ENCODE results near the gene AIF1. TPM values are rescaled to one million over a fixed set of nuclear protein-coding genes. Genes with fewer than 3 reads are reported as not detected.

Gene AIF1
- polyA plus RNA-seq, 4 donors: 61.0 to 92.7 (median 73.5) TPM

DNA sequence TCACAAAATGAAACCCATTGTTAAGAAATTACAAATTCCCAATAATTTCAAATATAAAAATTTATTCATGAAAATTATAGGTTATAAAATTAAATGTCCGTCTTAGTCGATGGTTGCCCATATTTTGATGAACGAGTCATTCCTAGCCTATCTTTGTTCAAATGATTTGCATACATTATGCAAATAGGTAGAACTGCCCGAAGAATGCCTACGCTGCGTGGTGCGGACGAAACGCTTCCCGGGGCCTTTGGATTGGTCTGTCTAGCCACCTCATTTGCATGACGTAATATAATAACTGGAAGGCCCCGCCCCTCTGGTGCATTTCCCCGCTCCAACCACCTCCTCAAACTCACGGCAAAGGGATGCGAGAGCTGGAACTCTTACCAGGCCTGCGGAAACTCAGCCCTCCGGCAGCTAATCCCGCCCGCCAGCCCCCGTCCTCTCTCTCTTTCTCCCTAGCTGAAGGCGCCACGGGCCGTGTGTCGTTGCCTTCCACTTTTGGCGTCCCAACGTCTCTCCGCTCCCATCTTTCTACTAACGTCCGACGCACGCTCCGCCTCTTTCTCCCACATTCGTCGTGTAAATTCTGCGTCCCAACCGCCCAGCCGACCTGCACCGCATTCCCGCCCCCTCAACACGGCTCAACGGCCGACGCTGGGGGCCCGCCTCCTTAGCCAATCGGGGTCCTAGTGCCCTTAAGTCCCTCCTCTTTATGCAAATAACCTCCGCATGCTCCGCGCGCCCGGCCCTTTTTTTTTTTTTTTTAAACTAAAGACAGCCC is 5.0 kb downstream of the AIF1 start:
- DNase-seq (ENCODE audit: low read depth in 4 of 4, low spot score in 2 of 4): peak; percentile 96 to 99 (median 98)

GRCh38 chr6:31620586-31621319 is 5.7 kb downstream of the AIF1 start, which contains the start of gene PRRC2A:
Gene PRRC2A (plus strand): TSS chr6:31620715. CDS start chr6:31622790, 2,075 bp downstream.
- DNase-seq (ENCODE audit: low read depth in 4 of 4, low spot score in 2 of 4): peak; percentile 36 to 95 (median 58)

GRCh38 chr6:31621320-31621939 is 6.4 kb downstream of the AIF1 start:
- peak in 2 of 4 donors; percentile 16 to 29 for DNase-seq (ENCODE audit: low read depth in 4 of 4, low spot score in 2 of 4)

- DNase-seq (ENCODE audit: low read depth in 4 of 4, low spot score in 2 of 4): peak in 1 of 4 donors; percentile 14
These were observed 7.0 kb downstream of the AIF1 start for GRCh38 chr6:31621991-31622390.

GRCh38 chr6:31622684-31623091 is 7.7 kb downstream of the AIF1 start:
- no peak for DNase-seq (ENCODE audit: low read depth in 4 of 4, low spot score in 2 of 4)

DNA sequence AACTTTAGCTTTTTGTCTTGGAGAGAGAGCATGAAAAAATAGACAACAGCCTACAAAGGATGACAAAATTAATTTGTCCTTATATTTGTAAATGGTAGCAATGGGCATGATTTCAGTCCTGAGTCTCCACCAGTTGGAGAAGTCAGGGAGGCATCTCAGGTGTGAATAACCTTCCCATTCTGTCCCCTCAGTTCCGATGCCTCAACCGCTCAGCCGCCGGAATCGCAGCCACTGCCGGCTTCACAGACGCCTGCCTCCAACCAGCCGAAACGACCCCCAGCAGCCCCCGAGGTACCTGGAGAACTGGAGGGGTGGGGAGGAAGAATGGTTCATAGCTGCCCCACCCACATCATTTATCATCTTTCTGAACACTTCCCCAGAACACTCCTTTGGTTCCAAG is 9.0 kb downstream of the AIF1 start:
- DNase-seq (ENCODE audit: low read depth in 4 of 4, low spot score in 2 of 4): no peak

- DNase-seq (ENCODE audit: low read depth in 4 of 4, low spot score in 2 of 4): no peak
These were observed 11.9 kb downstream of the AIF1 start for GRCh38 chr6:31626952-31627351.

GRCh38 chr6:31627690-31628287 is 12.8 kb downstream of the AIF1 start:
- DNase-seq (ENCODE audit: low read depth in 4 of 4, low spot score in 2 of 4): no peak

GRCh38 chr6:31629014-31629413 is 14.0 kb downstream of the AIF1 start:
- DNase-seq (ENCODE audit: low read depth in 4 of 4, low spot score in 2 of 4): no peak

GRCh38 chr6:31630177-31630934 is 15.3 kb downstream of the AIF1 start:
- DNase-seq (ENCODE audit: low read depth in 4 of 4, low spot score in 2 of 4): no peak

DNA sequence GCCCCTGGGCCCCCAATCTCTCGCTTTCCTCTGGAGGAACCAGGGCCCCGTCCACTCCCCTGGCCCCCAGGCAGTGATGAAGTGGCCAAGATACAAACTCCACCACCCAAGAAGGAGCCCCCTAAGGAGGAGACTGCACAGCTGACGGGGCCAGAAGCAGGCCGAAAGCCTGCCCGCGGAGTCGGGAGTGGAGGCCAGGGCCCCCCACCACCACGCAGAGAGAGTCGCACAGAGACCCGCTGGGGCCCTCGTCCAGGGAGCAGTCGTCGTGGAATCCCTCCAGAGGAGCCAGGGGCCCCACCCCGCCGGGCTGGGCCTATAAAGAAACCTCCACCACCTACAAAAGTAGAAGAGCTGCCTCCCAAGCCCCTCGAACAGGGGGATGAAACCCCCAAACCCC is 16.2 kb downstream of the AIF1 start:
- DNase-seq (ENCODE audit: low read depth in 4 of 4, low spot score in 2 of 4): no peak

GRCh38 chr6:31631681-31632278 is 16.7 kb downstream of the AIF1 start:
- DNase-seq (ENCODE audit: low read depth in 4 of 4, low spot score in 2 of 4): no peak

DNA sequence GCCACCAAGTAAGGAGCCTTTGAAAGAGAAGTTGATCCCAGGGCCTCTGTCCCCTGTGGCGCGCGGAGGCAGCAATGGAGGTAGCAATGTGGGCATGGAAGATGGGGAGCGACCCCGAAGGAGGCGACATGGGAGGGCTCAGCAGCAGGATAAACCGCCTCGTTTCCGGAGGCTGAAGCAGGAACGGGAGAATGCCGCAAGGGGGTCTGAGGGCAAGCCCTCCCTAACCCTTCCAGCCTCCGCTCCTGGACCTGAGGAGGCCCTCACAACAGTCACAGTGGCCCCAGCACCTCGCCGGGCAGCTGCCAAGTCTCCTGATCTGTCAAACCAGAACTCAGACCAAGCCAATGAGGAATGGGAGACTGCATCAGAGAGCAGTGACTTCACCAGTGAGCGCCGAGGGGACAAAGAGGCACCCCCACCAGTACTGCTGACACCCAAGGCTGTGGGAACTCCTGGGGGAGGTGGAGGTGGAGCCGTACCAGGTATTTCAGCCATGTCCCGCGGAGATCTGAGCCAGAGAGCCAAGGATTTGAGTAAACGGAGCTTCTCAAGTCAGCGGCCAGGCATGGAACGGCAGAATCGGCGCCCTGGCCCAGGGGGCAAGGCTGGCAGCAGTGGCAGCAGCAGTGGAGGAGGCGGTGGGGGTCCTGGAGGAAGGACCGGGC is 17.4 kb downstream of the AIF1 start:
- no peak for DNase-seq (ENCODE audit: low read depth in 4 of 4, low spot score in 2 of 4)

- no peak for DNase-seq (ENCODE audit: low read depth in 4 of 4, low spot score in 2 of 4)
These were observed 18.4 kb downstream of the AIF1 start for GRCh38 chr6:31633447-31633846.

DNA sequence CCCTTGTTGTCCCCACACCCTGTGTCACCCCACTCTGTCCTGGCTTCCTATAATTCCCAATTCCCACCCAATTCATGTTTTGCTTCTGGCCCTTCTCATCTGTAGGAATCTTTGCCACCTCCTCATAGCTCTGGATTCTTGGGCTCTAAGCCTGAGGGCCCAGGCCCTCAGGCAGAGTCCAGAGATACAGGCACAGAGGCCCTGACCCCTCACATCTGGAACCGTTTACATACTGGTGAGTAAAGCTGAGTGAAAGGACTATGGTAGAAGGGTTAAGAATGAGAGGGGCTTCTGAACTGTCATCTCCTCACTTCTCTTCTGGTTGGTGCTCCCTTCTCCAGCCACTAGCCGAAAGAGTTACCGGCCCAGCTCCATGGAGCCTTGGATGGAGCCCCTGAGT is 19.1 kb downstream of the AIF1 start:
- DNase-seq (ENCODE audit: low read depth in 4 of 4, low spot score in 2 of 4): no peak

DNA sequence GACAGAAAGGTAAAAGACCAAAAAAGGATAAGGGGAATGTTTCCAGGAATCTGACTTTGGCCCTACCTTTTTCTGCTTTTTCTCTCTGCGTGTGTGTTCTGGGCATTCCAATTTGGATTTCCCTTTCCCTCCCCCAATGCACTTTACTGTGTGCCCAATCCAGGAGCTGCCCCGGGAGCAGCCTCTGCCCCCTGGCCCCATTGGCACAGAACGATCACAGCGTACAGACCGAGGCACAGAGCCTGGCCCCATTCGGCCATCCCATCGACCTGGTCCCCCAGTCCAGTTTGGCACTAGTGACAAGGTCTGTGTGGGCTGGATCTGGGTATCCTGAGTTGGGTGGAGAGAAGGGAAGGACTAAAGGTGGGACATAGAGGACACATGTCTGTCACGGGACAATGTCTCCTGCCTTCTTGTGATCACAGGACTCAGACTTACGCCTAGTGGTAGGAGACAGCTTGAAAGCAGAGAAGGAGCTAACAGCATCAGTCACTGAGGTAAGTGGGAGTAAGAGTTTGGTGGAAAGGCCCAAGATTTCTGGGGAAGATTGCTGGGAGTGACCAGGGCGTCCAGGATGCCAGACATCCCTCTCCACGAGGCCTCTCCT is 20.0 kb downstream of the AIF1 start:
- no peak for DNase-seq (ENCODE audit: low read depth in 4 of 4, low spot score in 2 of 4)

GRCh38 chr6:31636698-31637596 is 21.9 kb downstream of the AIF1 start:
- no peak for DNase-seq (ENCODE audit: low read depth in 4 of 4, low spot score in 2 of 4)

GRCh38 chr6:31639043-31639442 is 24.0 kb downstream of the AIF1 start:
- DNase-seq (ENCODE audit: low read depth in 4 of 4, low spot score in 2 of 4): no peak

Data from left renal cortex interstitium (tissue), 4 donors.